HepG2 (cell line): ENCODE measurements around the gene MYL11. TPM values are rescaled to one million over a fixed set of nuclear protein-coding genes. Genes with fewer than 3 reads are reported as not detected.

Source experiments
- CENPX ChIP-seq: sonication (generic); formaldehyde crosslinking; IDR thresholded peaks from 2 replicates; pipeline ENCODE4 v1.9.0; 2021; ENCODE audit warnings: mild to moderate bottlenecking, missing genetic modification reagents, moderate library complexity
- ELF3 ChIP-seq: IDR thresholded peaks from 2 replicates; pipeline ENCODE4 v1.6.1; 2016; ENCODE audit warnings: missing genetic modification reagents, missing compliant biosample characterization
- EZH2 ChIP-seq: conservative IDR thresholded peaks from 2 replicates; pipeline ENCODE4 v1.6.1; 2012; ENCODE audit warnings: mild to moderate bottlenecking, low read depth, low read length, moderate library complexity
- KAT8 ChIP-seq: IDR thresholded peaks from 2 replicates; pipeline ENCODE4 v1.6.1; 2016; ENCODE audit warnings: missing genetic modification reagents, missing compliant biosample characterization
- MED1 ChIP-seq: sonication (generic); formaldehyde crosslinking; IDR thresholded peaks from 2 replicates; pipeline ENCODE4 v1.4.0; 2020; ENCODE audit warnings: missing genetic modification reagents
- NR1H2 ChIP-seq: sonication (generic); formaldehyde crosslinking; IDR thresholded peaks from 2 replicates; pipeline ENCODE4 v1.8.1; 2022; ENCODE audit warnings: low read depth, missing genetic modification reagents, borderline replicate concordance
- PHF21A ChIP-seq: sonication (generic); formaldehyde crosslinking; IDR thresholded peaks from 2 replicates; pipeline ENCODE4 v1.5.0; 2020; ENCODE audit warnings: mild to moderate bottlenecking, missing genetic modification reagents
- RFXAP ChIP-seq: sonication (generic); formaldehyde crosslinking; IDR thresholded peaks from 2 replicates; pipeline ENCODE4 v1.4.0; 2020; ENCODE audit warnings: missing genetic modification reagents, borderline replicate concordance
- RXRB ChIP-seq: IDR thresholded peaks from 2 replicates; pipeline ENCODE4 v1.6.1; 2016; ENCODE audit warnings: borderline replicate concordance, missing genetic modification reagents, missing compliant biosample characterization
- SRF ChIP-seq: IDR thresholded peaks from 2 replicates; pipeline ENCODE4 v1.6.1; 2011; ENCODE audit warnings: mild to moderate bottlenecking, low read depth, low read length, moderate library complexity
- ZKSCAN1 ChIP-seq: fragments of 150-350 bp; IDR thresholded peaks from 2 replicates; pipeline ENCODE4 v1.6.1; 2014; ENCODE audit warnings: low read length
- ZMYM3 ChIP-seq: sonication (generic); formaldehyde crosslinking; IDR thresholded peaks from 2 replicates; pipeline ENCODE4 v1.5.1; 2020; ENCODE audit warnings: mild to moderate bottlenecking, missing genetic modification reagents
- ZNF143 ChIP-seq: sonication (generic); formaldehyde crosslinking; IDR thresholded peaks from 2 replicates; pipeline ENCODE4 v1.4.0; 2020; ENCODE audit warnings: missing genetic modification reagents
- ZNF652 ChIP-seq: IDR thresholded peaks from 2 replicates; pipeline ENCODE4 v1.6.1; 2016; ENCODE audit warnings: low read depth, borderline replicate concordance
- ZNF879 ChIP-seq: sonication (generic); formaldehyde crosslinking; IDR thresholded peaks from 2 replicates; pipeline ENCODE4 v1.8.1; 2023; ENCODE audit warnings: missing genetic modification reagents
- polyA plus RNA-seq, 8 experiments: library from polyadenylated mRNA; depleted of rRNA in 3 of 8; stranded (reverse) in 7 of 8; unstranded in 1 of 8; fragments of >200 nt; fragmentation: Illumina TruSeq in 4 of 8; extraction: Trizol in 4 of 8; gene quantifications; 2 replicates each; pipeline versions ENCODE4 v1.2.1 to v1.2.3, GENCODE V29; 2011 to 2016; ENCODE audit warnings: low read depth in 4 of 8, missing spikeins in 1 of 8, mixed read lengths in 1 of 8; ENCODE audit not compliant: insufficient read depth in 1 of 8
- total RNA-seq, 5 experiments: library from RNA; depleted of rRNA; stranded (reverse); fragments of >200 nt; fragmentation: Illumina TruSeq; extraction: Trizol; gene quantifications; 2 replicates each; pipeline ENCODE4 v1.2.3, GENCODE V29; 2016; ENCODE audit warnings: low read depth in 1 of 5
- TF ChIP-seq, protein P1 (sequence below): IDR thresholded peaks from 2 replicates; pipeline ENCODE4 v1.6.1; 2012; ENCODE audit warnings: low read length, improper control_type of control experiment
- TF ChIP-seq, protein P2 (sequence below): sonication (generic); formaldehyde crosslinking; IDR thresholded peaks from 2 replicates; pipeline ENCODE4 v1.5.0; 2020; ENCODE audit warnings: missing genetic modification reagents
- TF ChIP-seq, protein P3 (sequence below), 2 experiments: sonication (generic) in 1 of 2; formaldehyde crosslinking in 1 of 2; IDR thresholded peaks; 2 replicates each; pipeline versions ENCODE4 v1.4.0 to v1.6.1; 2018 to 2020; ENCODE audit warnings: missing genetic modification reagents in 2 of 2, borderline replicate concordance in 1 of 2, low read depth in 1 of 2, mild to moderate bottlenecking in 1 of 2, missing biosample characterization in 1 of 2
- TF ChIP-seq, protein P4 (sequence below): IDR thresholded peaks from 2 replicates; pipeline ENCODE4 v1.6.1; 2016; ENCODE audit warnings: mild to moderate bottlenecking

Gene MYL11
- total and polyA plus RNA-seq, 2 of the 13 experiments (the other 11 are each of a cell fraction or from before 2014, with no cell fraction given): not detected

DNA sequence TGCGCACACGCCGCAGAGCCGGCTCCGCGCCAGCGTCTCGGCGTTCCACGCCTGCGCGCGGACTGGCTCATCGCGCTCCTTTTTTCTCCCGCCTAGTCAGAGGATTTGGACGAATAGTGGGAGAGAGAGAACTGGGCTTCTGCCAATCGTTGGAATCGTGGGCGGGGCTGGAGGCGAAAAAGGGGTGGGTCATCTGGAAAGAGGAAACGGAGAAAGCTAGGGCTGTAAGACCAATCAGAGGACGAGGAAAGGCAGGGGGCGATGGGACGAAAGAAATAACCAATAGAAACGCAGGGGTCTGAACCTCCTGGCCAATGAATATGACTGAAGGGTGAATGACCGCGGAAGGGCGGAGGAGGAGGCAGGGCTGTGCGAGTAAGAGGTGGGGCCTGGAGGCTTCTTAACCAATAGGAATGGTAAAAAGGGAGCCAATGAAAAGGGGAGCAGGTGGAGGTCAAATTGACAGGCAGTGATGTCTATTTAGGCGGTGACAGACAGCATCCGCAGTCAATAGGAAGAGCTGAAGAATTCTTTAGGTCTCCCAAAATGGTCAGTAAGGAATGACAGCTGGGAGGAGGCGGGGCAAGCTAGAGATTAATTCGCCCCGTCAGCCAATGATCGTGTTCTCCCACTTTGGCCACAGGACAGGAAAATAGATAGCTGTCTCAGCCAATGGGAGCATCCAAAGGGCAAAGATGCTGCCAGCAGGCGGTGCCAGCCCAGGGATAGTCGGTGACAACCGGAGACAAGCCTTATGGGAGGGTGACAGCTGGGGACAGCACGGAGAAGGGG is 4.0 kb upstream of the MYL11 start, which contains the start of gene TBC1D10B (continued):
- TF ChIP-seq, protein P1, sequence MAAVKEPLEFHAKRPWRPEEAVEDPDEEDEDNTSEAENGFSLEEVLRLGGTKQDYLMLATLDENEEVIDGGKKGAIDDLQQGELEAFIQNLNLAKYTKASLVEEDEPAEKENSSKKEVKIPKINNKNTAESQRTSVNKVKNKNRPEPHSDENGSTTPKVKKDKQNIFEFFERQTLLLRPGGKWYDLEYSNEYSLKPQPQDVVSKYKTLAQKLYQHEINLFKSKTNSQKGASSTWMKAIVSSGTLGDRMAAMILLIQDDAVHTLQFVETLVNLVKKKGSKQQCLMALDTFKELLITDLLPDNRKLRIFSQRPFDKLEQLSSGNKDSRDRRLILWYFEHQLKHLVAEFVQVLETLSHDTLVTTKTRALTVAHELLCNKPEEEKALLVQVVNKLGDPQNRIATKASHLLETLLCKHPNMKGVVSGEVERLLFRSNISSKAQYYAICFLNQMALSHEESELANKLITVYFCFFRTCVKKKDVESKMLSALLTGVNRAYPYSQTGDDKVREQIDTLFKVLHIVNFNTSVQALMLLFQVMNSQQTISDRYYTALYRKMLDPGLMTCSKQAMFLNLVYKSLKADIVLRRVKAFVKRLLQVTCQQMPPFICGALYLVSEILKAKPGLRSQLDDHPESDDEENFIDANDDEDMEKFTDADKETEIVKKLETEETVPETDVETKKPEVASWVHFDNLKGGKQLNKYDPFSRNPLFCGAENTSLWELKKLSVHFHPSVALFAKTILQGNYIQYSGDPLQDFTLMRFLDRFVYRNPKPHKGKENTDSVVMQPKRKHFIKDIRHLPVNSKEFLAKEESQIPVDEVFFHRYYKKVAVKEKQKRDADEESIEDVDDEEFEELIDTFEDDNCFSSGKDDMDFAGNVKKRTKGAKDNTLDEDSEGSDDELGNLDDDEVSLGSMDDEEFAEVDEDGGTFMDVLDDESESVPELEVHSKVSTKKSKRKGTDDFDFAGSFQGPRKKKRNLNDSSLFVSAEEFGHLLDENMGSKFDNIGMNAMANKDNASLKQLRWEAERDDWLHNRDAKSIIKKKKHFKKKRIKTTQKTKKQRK: peak; percentile 91
- TF ChIP-seq ELF3 (CRISPR knock-in tag): peak; percentile 38; the same call in 1 of the 2 replicates
- peak; percentile 99 for TF ChIP-seq SRF
- peak; percentile 40 for TF ChIP-seq KAT8 (CRISPR knock-in tag)
- TF ChIP-seq ZNF652 (CRISPR knock-in tag): peak; percentile 46; the same call in 1 of the 2 replicates
- TF ChIP-seq ZNF143 (CRISPR knock-in tag): peak; percentile 74
- TF ChIP-seq EZH2: no peak
- TF ChIP-seq RXRB (CRISPR knock-in tag): peak; percentile 8; the same call in 1 of the 2 replicates
- peak; percentile 58; the same call in 1 of the 2 replicates for TF ChIP-seq MED1 (CRISPR knock-in tag)
- TF ChIP-seq, protein P2, sequence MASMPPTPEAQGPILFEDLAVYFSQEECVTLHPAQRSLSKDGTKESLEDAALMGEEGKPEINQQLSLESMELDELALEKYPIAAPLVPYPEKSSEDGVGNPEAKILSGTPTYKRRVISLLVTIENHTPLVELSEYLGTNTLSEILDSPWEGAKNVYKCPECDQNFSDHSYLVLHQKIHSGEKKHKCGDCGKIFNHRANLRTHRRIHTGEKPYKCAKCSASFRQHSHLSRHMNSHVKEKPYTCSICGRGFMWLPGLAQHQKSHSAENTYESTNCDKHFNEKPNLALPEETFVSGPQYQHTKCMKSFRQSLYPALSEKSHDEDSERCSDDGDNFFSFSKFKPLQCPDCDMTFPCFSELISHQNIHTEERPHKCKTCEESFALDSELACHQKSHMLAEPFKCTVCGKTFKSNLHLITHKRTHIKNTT: no peak
- TF ChIP-seq PHF21A (CRISPR knock-in tag): peak; percentile 70; the same call in 1 of the 2 replicates
- no peak for TF ChIP-seq ZMYM3
- TF ChIP-seq ZKSCAN1: no peak
- no peak for TF ChIP-seq ZNF879
- TF ChIP-seq RFXAP (CRISPR knock-in tag): peak; percentile 84
- TF ChIP-seq CENPX (CRISPR knock-in tag): no peak
- TF ChIP-seq, protein P3, sequence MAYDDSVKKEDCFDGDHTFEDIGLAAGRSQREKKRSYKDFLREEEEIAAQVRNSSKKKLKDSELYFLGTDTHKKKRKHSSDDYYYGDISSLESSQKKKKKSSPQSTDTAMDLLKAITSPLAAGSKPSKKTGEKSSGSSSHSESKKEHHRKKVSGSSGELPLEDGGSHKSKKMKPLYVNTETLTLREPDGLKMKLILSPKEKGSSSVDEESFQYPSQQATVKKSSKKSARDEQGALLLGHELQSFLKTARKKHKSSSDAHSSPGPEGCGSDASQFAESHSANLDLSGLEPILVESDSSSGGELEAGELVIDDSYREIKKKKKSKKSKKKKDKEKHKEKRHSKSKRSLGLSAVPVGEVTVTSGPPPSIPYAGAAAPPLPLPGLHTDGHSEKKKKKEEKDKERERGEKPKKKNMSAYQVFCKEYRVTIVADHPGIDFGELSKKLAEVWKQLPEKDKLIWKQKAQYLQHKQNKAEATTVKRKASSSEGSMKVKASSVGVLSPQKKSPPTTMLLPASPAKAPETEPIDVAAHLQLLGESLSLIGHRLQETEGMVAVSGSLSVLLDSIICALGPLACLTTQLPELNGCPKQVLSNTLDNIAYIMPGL (CRISPR knock-in tag; IDR thresholded peaks at IDR 0.05; ENCODE audit: borderline replicate concordance in 1 of 2, low read depth in 1 of 2): peak in 1 of 2 experiments; percentile 37; a peak in 1 of 4 replicates
- no peak for TF ChIP-seq NR1H2
- TF ChIP-seq, protein P4, sequence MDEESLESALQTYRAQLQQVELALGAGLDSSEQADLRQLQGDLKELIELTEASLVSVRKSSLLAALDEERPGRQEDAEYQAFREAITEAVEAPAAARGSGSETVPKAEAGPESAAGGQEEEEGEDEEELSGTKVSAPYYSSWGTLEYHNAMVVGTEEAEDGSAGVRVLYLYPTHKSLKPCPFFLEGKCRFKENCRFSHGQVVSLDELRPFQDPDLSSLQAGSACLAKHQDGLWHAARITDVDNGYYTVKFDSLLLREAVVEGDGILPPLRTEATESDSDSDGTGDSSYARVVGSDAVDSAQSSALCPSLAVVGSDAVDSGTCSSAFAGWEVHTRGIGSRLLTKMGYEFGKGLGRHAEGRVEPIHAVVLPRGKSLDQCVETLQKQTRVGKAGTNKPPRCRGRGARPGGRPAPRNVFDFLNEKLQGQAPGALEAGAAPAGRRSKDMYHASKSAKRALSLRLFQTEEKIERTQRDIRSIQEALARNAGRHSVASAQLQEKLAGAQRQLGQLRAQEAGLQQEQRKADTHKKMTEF (CRISPR knock-in tag): peak; percentile 64
